HG02973 (cell line): ENCODE measurements around the gene SKIDA1.

Experiments used
- ATAC-seq: cut with Tn5 transposase; IDR thresholded peaks from one replicate; pipeline ENCODE4 v1.9.1; 2021; ENCODE audit warnings: moderate library complexity; ENCODE audit not compliant: unreplicated experiment

Gene SKIDA1

GRCh38 chr10:21517134-21518031 is 8.1 kb downstream of the SKIDA1 start:
- peak; percentile 48 for ATAC-seq

GRCh38 chr10:21516242-21517131 is 9.0 kb downstream of the SKIDA1 start:
- ATAC-seq: peak; percentile 49

GRCh38 chr10:21515361-21516241 is 9.9 kb downstream of the SKIDA1 start:
- ATAC-seq: no peak

GRCh38 chr10:21514818-21515351 is 10.6 kb downstream of the SKIDA1 start:
- no peak for ATAC-seq

GRCh38 chr10:21514129-21514817 is 11.2 kb downstream of the SKIDA1 start:
- ATAC-seq: no peak

GRCh38 chr10:21513405-21513788 is 12.1 kb downstream of the SKIDA1 start:
- ATAC-seq: no peak

- ATAC-seq: no peak
These were observed 12.7 kb downstream of the SKIDA1 start for GRCh38 chr10:21512573-21513404.

GRCh38 chr10:21511946-21512572 is 13.4 kb downstream of the SKIDA1 start:
- no peak for ATAC-seq

- no peak for ATAC-seq
These were observed 14.3 kb downstream of the SKIDA1 start for GRCh38 chr10:21511095-21511570.

- ATAC-seq: no peak
These were observed 15.0 kb downstream of the SKIDA1 start for GRCh38 chr10:21510241-21511094.

GRCh38 chr10:21509341-21510240 is 15.9 kb downstream of the SKIDA1 start:
- no peak for ATAC-seq

- ATAC-seq: no peak
These were observed 16.7 kb downstream of the SKIDA1 start for GRCh38 chr10:21508706-21509331.

GRCh38 chr10:21507150-21507549 is 18.3 kb downstream of the SKIDA1 start:
- no peak for ATAC-seq

GRCh38 chr10:21506351-21506750 is 19.1 kb downstream of the SKIDA1 start:
- no peak for ATAC-seq

- ATAC-seq: no peak
These were observed 19.7 kb downstream of the SKIDA1 start for GRCh38 chr10:21505711-21506278.

- ATAC-seq: no peak
These were observed 21.9 kb downstream of the SKIDA1 start for GRCh38 chr10:21503542-21503941.
